Loucy (cell line): Measurements from ENCODE around the gene PDLIM3.

Experiments
- CTCF ChIP-seq: fragments of 200-600 bp; sonication (generic); conservative IDR thresholded peaks from 2 replicates; pipeline ENCODE4 v1.5.1; 2014; ENCODE audit warnings: mild to moderate bottlenecking, antibody characterized with exemption, low read length
- EZH2phosphoT487 ChIP-seq: fragments of 200-600 bp; IDR thresholded peaks from 2 replicates; pipeline ENCODE4 v1.6.1; 2018; ENCODE audit warnings: antibody characterized with exemption, mild to moderate bottlenecking, moderate library complexity, borderline replicate concordance

GRCh38 chr4:185534511-185534865, 819 bp downstream of the PDLIM3 start:
- no peak for TF ChIP-seq CTCF
- no peak for TF ChIP-seq EZH2phosphoT487
